MM.1S (cell line): ENCODE results near the gene C14orf132.

Experiments
- DNase-seq: peaks from one replicate; pipeline ENCODE4 v3.0.0-alpha.2; 2015
- H2AFZ ChIP-seq: fragments of 300-600 bp; sonication (generic); 2 replicates; pipeline ENCODE4 v1.6.0; 2016; ENCODE audit warnings: antibody characterized with exemption, low read length
- H3F3A ChIP-seq: fragments of 300-600 bp; sonication (generic); 2 replicates; pipeline ENCODE4 v1.6.1; 2016; ENCODE audit warnings: mild to moderate bottlenecking, antibody characterized with exemption, low read length, moderate library complexity, mixed read lengths; ENCODE audit not compliant: insufficient read depth
- H3K27ac ChIP-seq: fragments of 300-600 bp; sonication (generic); 2 replicates; pipeline ENCODE4 v1.5.1; 2016; ENCODE audit warnings: mild to moderate bottlenecking, low read length
- H3K27me3 ChIP-seq: fragments of 300-600 bp; sonication (generic); replicated peaks from 2 replicates; pipeline ENCODE4 v1.6.0; 2016; ENCODE audit warnings: low read length; ENCODE audit not compliant: insufficient read depth
- H3K36me3 ChIP-seq: fragments of 300-600 bp; sonication (generic); replicated peaks from 2 replicates; pipeline ENCODE4 v1.6.1; 2016; ENCODE audit warnings: mild to moderate bottlenecking, low read length, mixed read lengths; ENCODE audit not compliant: insufficient read depth
- H3K4me1 ChIP-seq: fragments of 300-600 bp; sonication (generic); 2 replicates; pipeline ENCODE4 v1.6.1; 2016; ENCODE audit warnings: low read length, mixed read lengths
- H3K4me2 ChIP-seq: fragments of 300-600 bp; sonication (generic); 2 replicates; pipeline ENCODE4 v1.6.0; 2016; ENCODE audit warnings: low read depth, low read length
- H3K4me3 ChIP-seq: fragments of 300-600 bp; sonication (generic); 2 replicates; pipeline ENCODE4 v1.5.1; 2016; ENCODE audit warnings: low read length, mixed read lengths
- H3K79me2 ChIP-seq: fragments of 300-600 bp; sonication (generic); 2 replicates; pipeline ENCODE4 v1.6.1; 2016; ENCODE audit warnings: mixed run types, low read length, mixed read lengths
- H3K9ac ChIP-seq: fragments of 300-600 bp; sonication (generic); 2 replicates; pipeline ENCODE4 v1.6.1; 2016; ENCODE audit warnings: low read length, mixed read lengths
- H3K9me2 ChIP-seq: fragments of 300-600 bp; sonication (generic); replicated peaks from 2 replicates; pipeline ENCODE4 v1.6.1; 2016; ENCODE audit warnings: mild to moderate bottlenecking, low read length, mixed read lengths; ENCODE audit not compliant: insufficient read depth
- H3K9me3 ChIP-seq: fragments of 300-600 bp; sonication (generic); replicated peaks from 2 replicates; pipeline ENCODE4 v1.6.1; 2016; ENCODE audit warnings: mild to moderate bottlenecking, low read length, mixed read lengths; ENCODE audit not compliant: insufficient read depth
- H4K20me1 ChIP-seq: fragments of 300-600 bp; sonication (generic); 2 replicates; pipeline ENCODE4 v1.6.1; 2016; ENCODE audit warnings: mild to moderate bottlenecking, low read length, moderate library complexity, mixed read lengths; ENCODE audit not compliant: insufficient read depth
- CTCF ChIP-seq: fragments of 300-600 bp; sonication (generic); IDR thresholded peaks from 2 replicates; pipeline ENCODE4 v1.5.1; 2016; ENCODE audit warnings: antibody characterized with exemption, low read length, mixed read lengths
- EZH2 ChIP-seq: fragments of 300-600 bp; sonication (generic); optimal IDR thresholded peaks from 2 replicates; pipeline ENCODE3; 2017; ENCODE audit warnings: low read depth, mild to moderate bottlenecking, antibody characterized with exemption, low read length, mixed read lengths
- EZH2phosphoT487 ChIP-seq: fragments of 300-600 bp; sonication (generic); IDR thresholded peaks from 2 replicates; pipeline ENCODE4 v1.6.1; 2018; ENCODE audit warnings: antibody characterized with exemption, low read length

C14orf132 gene

GRCh38 chr14:96109596-96110355 is 70.6 kb downstream of the C14orf132 start:
- H3K4me1 ChIP-seq = no peaks in the 10 kb centered on the region
- no peaks in the 10 kb centered on the region for H3K27me3 ChIP-seq
- no peak overlapping the region for H3K9ac ChIP-seq
- H3F3A ChIP-seq = no peaks in the 10 kb centered on the region
- no peaks in the 10 kb centered on the region for H4K20me1 ChIP-seq
- H2AFZ ChIP-seq = no peak overlapping the region
- H3K79me2 ChIP-seq = no peaks in the 10 kb centered on the region
- no peaks in the 10 kb centered on the region for H3K9me2 ChIP-seq
- no peaks in the 10 kb centered on the region for H3K9me3 ChIP-seq
- H3K4me3 ChIP-seq = no peak overlapping the region
- no peak for DNase-seq
- TF ChIP-seq EZH2 (no peak), CTCF (no peak), EZH2phosphoT487 (no peak)
- H3K4me2 ChIP-seq = no peak overlapping the region
- H3K27ac ChIP-seq = no peak overlapping the region
- H3K36me3 ChIP-seq = no peaks in the 10 kb centered on the region

DNA sequence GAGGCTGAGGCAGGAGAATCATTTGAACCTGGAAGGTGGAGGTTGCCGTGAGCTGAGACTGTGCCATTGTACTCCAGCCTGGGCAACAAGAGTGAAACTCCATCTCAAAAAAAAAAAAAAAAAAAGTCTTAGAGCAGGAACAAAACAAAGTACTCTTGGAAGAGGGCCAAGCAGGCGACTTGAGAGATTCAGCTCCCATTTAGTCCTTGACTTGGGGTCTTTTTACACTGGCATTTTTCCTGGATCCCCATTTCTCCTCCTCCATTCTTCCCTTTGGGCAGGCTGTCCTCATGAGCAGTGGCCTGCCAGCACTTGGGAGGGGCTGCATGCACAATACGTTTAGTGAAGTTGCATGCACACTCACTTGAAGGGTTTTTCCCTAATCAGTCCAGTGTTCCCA is 72.9 kb downstream of the C14orf132 start:
- Histone ChIP-seq H3K9me3 (no peaks in the 10 kb centered on the region), H3K36me3 (no peaks in the 10 kb centered on the region), H3K9ac (no peak overlapping the region), H4K20me1 (no peaks in the 10 kb centered on the region), H3F3A (no peaks in the 10 kb centered on the region), H3K27me3 (no peaks in the 10 kb centered on the region), H3K4me3 (no peak overlapping the region), H3K27ac (no peak overlapping the region), H3K4me2 (no peak overlapping the region), H3K4me1 (no peaks in the 10 kb centered on the region), H3K9me2 (no peaks in the 10 kb centered on the region), H2AFZ (no peak overlapping the region), H3K79me2 (no peaks in the 10 kb centered on the region)
- TF ChIP-seq EZH2 (no peak), CTCF (no peak), EZH2phosphoT487 (no peak)
- DNase-seq = no peak

GRCh38 chr14:96114002-96114401 is 74.8 kb downstream of the C14orf132 start:
- H3K4me2 ChIP-seq = no peak overlapping the region
- H3K79me2 ChIP-seq = no peaks in the 10 kb centered on the region
- no peaks in the 10 kb centered on the region for H3K9me2 ChIP-seq
- no peaks in the 10 kb centered on the region for H3K4me1 ChIP-seq
- no peak overlapping the region for H2AFZ ChIP-seq
- TF ChIP-seq EZH2 = no peak
- TF ChIP-seq EZH2phosphoT487 = no peak
- no peak for TF ChIP-seq CTCF
- no peaks in the 10 kb centered on the region for H3F3A ChIP-seq
- no peak for DNase-seq
- no peak overlapping the region for H3K4me3 ChIP-seq
- H3K27me3 ChIP-seq = no peaks in the 10 kb centered on the region
- H4K20me1 ChIP-seq = no peaks in the 10 kb centered on the region
- H3K9me3 ChIP-seq = no peaks in the 10 kb centered on the region
- H3K27ac ChIP-seq = no peak overlapping the region
- no peak overlapping the region for H3K9ac ChIP-seq
- no peaks in the 10 kb centered on the region for H3K36me3 ChIP-seq
